ENCODE data around the gene KCNAB1.

DNA sequence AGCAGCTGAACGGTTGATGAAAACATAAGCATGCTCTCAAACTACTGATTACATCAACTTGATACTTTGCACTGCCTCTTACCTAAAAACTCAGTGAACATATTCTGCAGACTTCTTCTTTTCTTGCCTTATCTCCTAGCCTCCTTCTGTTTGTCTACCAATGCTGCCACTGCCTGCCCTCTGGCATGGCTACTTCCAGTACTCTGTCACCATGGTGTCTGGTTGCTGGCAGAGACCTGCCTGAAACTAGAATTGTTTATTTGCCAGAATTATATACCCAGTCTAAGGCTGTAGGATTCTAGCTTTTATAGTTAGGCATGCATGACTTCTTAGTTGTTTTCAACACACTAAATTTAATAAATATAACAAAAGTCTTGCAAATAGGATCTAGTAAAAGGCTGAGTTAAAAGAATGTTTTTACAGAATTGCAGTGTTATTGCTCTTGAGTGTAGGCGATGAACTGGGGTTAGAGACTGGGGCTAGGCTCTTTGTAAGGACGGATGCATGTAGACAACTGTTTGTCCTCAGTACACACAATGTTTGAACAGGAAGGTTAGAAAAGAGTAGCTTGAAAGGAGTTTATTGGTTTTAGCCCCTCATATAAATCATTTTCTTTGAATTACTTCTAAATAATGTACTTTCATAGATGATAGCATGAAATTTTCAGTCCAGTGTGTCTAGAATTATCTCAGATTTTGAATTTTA is 116.3 kb downstream of the KCNAB1 start:
- TF ChIP-seq, protein P1, sequence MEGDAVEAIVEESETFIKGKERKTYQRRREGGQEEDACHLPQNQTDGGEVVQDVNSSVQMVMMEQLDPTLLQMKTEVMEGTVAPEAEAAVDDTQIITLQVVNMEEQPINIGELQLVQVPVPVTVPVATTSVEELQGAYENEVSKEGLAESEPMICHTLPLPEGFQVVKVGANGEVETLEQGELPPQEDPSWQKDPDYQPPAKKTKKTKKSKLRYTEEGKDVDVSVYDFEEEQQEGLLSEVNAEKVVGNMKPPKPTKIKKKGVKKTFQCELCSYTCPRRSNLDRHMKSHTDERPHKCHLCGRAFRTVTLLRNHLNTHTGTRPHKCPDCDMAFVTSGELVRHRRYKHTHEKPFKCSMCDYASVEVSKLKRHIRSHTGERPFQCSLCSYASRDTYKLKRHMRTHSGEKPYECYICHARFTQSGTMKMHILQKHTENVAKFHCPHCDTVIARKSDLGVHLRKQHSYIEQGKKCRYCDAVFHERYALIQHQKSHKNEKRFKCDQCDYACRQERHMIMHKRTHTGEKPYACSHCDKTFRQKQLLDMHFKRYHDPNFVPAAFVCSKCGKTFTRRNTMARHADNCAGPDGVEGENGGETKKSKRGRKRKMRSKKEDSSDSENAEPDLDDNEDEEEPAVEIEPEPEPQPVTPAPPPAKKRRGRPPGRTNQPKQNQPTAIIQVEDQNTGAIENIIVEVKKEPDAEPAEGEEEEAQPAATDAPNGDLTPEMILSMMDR (conservative IDR thresholded peaks at IDR 0.05 in 1 of 2, IDR thresholded peaks at IDR 0.05 in 1 of 2; ENCODE audit: low read depth in 1 of 2, low read length in 2 of 2) = no peak
- no peak for TF ChIP-seq EZH2 (IDR thresholded peaks at IDR 0.05; ENCODE audit: low read length, missing control alignments)

Data from fibroblast of lung (primary cell).